NK-92 (cell line): Measurements from ENCODE around the gene DDX41.

ENCODE experiments used
- DNase-seq: peaks from one replicate; lab custom pipeline; 2025; ENCODE audit not compliant: unreplicated experiment; lab: John Stamatoyannopoulos, UW

DDX41 gene

GRCh38 chr5:177499842-177500241 is 16.9 kb downstream of the DDX41 start:
- DNase-seq, result no peak

GRCh38 chr5:177498013-177498787 is 18.6 kb downstream of the DDX41 start:
- no peak for DNase-seq

DNA sequence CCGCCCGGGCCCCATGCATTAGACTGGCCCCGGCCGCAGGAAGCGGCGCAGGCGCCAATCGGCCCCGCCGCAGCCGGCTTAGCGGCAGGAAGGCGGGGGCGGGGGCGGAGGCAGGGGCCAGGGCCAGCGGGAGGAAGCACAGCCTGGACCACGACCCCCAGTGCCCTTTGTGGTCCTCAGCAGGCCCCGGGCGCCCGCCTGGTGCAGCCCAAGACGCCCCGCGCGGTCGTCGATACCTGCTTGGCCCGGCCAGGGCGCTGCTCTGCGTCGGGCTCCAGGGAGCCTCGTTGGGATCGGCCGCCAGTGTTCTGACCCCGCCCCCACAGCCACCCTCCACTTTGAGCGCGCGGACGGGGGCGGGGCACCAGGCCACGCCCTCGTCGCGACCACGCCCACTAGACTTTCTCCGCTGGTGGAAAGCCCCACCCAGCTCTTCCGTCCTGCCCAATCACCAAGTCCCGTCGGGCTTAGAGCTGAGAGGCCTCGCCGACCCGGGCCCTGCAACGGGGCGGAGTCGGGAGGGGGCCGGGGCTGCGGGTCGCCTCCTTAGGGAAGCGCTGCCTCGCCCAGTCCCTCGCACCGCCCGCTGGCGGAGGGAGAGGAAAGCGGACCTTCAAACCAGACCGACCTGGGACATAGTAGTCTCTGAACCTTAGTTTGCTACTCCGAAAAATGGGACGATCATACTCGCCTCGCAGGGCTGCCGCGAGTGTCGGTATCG is 19.3 kb downstream of the DDX41 start, which contains the start of gene PDLIM7:
Gene PDLIM7 (minus strand): TSS at position 313 of the 721 bp plus-strand sequence. CDS start 1,092 bp downstream, outside the sequence.
- DNase-seq, result peak; percentile 46

DNA sequence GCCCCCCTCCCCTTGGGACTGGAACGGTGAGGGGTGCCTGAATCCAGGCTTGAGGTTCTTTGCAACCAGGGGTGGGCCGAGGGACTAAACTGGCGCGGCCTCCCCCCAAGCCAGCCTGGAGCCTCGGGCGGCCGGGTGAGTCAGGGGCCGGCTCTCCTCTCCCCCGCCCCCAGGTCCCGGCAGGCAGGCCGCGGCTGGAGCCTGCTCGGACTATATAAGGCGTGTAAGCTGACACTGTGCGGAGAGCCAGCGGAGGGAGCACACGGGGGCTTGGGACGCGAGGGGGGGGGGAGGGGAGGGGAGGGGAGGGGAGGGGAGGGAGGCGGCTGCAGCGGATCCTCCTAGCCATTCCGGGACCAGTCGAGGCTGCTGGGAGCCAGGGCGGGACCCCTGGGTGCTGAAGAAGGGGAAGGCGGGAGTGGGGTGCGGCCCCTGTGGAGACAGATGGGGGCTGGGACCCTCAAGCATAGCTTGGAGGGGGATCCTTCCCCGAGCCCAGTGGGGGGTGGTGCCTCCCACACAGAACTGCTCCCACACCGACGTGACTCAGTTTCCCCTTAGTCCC is 20.0 kb downstream of the DDX41 start:
- DNase-seq, result no peak

DNA sequence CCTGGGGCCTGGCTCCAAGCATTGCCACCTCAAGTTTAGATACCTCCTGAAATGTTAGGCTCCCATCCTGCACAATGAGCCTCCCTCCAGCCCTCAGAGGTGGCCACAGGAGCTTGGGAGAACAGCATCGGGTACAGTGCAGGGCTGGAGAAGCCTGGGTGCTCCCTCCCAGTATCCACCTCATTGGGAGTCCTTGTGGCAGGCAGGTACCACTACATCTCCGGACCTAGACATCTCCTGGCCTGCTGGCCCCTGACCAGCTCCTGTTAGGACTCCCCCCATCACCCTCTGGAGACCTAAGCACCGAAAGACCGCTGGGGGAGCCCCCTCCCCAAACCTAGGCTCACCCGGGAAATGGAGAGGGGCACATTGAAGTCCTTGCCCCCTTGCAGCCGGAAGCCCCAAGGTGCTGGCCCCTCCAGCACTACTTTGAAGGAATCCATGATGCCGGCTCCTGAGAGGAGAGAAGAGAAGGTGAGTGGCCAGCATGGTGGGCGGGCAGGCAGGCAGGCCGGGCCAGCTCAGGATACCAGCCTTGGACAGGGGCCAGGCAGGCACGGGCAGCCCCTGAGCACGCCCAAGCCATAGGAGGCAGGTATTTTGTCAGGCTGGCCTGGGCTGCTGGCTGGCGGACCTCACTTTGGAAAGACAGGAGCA is 20.6 kb downstream of the DDX41 start:
- DNase-seq, result no peak

GRCh38 chr5:177495243-177496060 is 21.3 kb downstream of the DDX41 start:
- DNase-seq, result no peak

GRCh38 chr5:177494346-177495195 is 22.2 kb downstream of the DDX41 start:
- DNase-seq, result no peak

GRCh38 chr5:177493795-177494345 is 22.9 kb downstream of the DDX41 start:
- no peak for DNase-seq

DNA sequence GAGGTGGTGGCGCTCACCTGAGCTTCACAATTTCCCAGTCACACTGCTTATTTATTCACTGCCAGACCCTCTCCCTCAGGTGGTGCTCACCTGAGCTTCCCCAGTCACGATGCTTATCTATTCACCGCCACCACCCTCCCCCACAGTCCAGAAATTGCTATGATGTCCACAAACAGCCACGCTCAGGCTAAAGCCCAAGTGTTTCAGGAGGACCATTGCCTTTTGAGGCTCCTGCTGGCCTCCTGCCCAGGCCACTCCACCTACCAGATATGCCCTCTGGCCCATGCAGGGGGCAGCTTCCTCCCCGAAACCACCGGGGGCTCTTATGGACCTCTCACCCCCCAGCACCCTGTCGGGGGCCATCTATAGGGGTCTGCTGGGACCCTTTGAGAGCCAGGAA is 23.9 kb downstream of the DDX41 start:
- no peak for DNase-seq

DNA sequence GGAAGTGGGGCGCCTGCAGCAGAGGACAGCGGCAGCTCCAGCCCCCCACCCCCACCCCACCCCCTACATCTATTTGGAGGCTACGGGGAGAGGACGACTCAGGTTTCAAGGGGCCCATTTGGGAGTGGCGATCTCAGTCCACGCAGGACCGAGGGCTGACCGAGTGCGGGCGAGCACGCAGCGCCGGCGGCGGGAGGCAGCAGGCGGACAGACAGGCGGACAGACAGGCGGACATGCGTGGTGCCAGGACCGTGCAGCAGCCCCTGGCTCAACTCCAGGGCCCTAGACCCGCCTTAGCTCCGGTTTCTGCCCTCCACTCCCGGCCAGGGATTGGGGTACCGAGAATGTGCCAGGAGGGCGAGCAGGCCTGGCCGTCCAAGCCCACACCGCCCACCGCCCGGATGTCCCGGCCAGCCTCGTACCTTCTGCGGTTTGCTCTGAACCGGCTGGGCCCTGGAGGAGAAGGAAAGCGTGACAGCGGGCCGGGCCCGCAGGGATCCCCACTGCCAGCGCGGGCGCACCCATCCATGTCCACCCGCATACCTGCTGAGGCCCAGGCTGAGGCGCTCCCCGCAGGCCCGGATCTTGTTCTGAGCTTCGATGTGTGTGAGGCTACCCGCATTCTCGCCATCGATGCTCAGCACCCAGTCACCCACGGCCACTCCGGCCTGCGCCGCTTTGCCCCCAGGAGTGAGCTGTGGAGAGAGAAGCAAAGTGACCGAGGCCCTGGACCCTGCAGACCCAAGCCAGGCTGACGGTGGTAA is 24.6 kb downstream of the DDX41 start:
- DNase-seq, result no peak

DNA sequence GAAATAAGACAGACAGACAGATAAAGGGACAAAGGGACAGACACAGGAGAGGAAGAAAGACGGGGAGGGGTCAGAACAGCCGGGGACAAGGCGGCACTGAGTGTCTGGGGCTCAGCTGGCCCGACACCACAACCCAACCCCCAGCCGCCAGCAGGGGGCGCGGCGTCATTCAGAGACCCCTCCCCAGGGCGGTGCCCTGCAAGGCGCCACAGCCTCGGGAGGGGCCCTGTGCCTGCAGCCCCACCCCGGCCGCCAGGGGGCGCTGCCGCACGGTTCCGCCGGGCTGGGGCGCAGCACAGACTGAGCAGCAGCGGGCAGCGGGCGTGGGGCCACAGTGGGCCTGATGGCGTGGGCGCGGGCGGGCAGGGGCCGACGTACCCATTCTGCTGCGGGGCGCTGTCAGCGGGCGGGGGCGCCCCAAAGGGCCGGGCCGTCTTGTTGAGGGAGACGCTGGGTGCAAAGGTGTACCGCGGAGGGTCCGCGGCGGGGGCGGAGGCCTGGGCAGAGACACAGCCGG is 25.3 kb downstream of the DDX41 start:
- DNase-seq, result no peak

GRCh38 chr5:177490992-177491391 is 25.8 kb downstream of the DDX41 start:
- no peak for DNase-seq

GRCh38 chr5:177490311-177490991 is 26.3 kb downstream of the DDX41 start:
- no peak for DNase-seq

- no peak for DNase-seq
Observed at GRCh38 chr5:177489119-177489716, 27.5 kb downstream of the DDX41 start.

- no peak for DNase-seq
Observed at GRCh38 chr5:177487975-177488374, 28.8 kb downstream of the DDX41 start.

GRCh38 chr5:177487144-177487543 is 29.6 kb downstream of the DDX41 start:
- DNase-seq, result no peak

- DNase-seq, result no peak
Observed at GRCh38 chr5:177486256-177486655, 30.5 kb downstream of the DDX41 start.
